Smooth muscle cell (in vitro differentiated cells): Measurements from ENCODE around the gene DGKI. TPM values are rescaled to one million over a fixed set of nuclear protein-coding genes. Genes with fewer than 3 reads are reported as not detected.
A peak's percentile ranks its signal among the peaks of the same experiment; 100 is the strongest.

Experiments used
- DNase-seq: peaks from one replicate; lab custom pipeline; 2025; ENCODE audit not compliant: unreplicated experiment; lab: John Stamatoyannopoulos, UW
- H2AFZ ChIP-seq: fragments of 200-600 bp; sonication (generic); 2 replicates; pipeline ENCODE4 v1.6.0; 2016; ENCODE audit warnings: antibody characterized with exemption, low read depth, mild to moderate bottlenecking
- H3F3A ChIP-seq: fragments of 200-600 bp; sonication (generic); 2 replicates; pipeline ENCODE4 v1.6.0; 2017; ENCODE audit warnings: antibody characterized with exemption, low read depth
- H3K27ac ChIP-seq: fragments of 200-600 bp; sonication (generic); 2 replicates; pipeline ENCODE4 v1.5.1; 2016; ENCODE audit warnings: low read depth, mild to moderate bottlenecking
- H3K27me3 ChIP-seq: fragments of 200-600 bp; sonication (generic); 2 replicates; pipeline ENCODE4 v1.6.1; 2016; ENCODE audit warnings: low read depth, mild to moderate bottlenecking
- H3K36me3 ChIP-seq: fragments of 200-600 bp; sonication (generic); 2 replicates; pipeline ENCODE4 v1.5.1; 2016; ENCODE audit warnings: low read depth
- H3K4me1 ChIP-seq: fragments of 200-600 bp; sonication (generic); 2 replicates; pipeline ENCODE4 v1.5.1; 2016; ENCODE audit warnings: low read depth
- H3K4me2 ChIP-seq: fragments of 200-600 bp; sonication (generic); 2 replicates; pipeline ENCODE4 v1.6.0; 2016; ENCODE audit warnings: mild to moderate bottlenecking
- H3K4me3 ChIP-seq: fragments of 200-600 bp; sonication (generic); 2 replicates; pipeline ENCODE4 v1.5.1; 2016; ENCODE audit warnings: mild to moderate bottlenecking
- H3K79me2 ChIP-seq: fragments of 200-600 bp; sonication (generic); 2 replicates; pipeline ENCODE4 v1.6.0; 2016; ENCODE audit warnings: low read depth, mild to moderate bottlenecking
- H3K9ac ChIP-seq: fragments of 200-600 bp; sonication (generic); 2 replicates; pipeline ENCODE4 v1.6.0; 2016; ENCODE audit warnings: low read depth
- H3K9me3 ChIP-seq: fragments of 200-600 bp; sonication (generic); replicated peaks from 2 replicates; pipeline ENCODE4 v1.5.1; 2016; ENCODE audit warnings: low read depth
- H4K20me1 ChIP-seq: fragments of 200-600 bp; sonication (generic); 2 replicates; pipeline ENCODE4 v1.6.0; 2016; ENCODE audit warnings: low read depth
- CTCF ChIP-seq: fragments of 200-600 bp; sonication (generic); IDR thresholded peaks from 2 replicates; pipeline ENCODE4 v1.5.1; 2017; ENCODE audit warnings: borderline replicate concordance, mild to moderate bottlenecking, antibody characterized with exemption; ENCODE audit not compliant: insufficient read depth, poor library complexity, severe bottlenecking
- WGBS: methylation state at CpG from one replicate; pipeline ENCODE4 v1.1.7; 2016; ENCODE audit warnings: low lambda C conversion rate; 5-methylcytosine and 5-hydroxymethylcytosine counted together
- polyA plus RNA-seq: library from polyadenylated mRNA; unstranded; fragments of >200 nt; fragmentation: Nextera tagmentation; extraction: Ambion mirVana; gene quantifications from 2 replicates; pipeline ENCODE4 v1.2.1, GENCODE V29; 2016
- total RNA-seq: library from RNA; depleted of rRNA; stranded (reverse); fragments of >200 nt; gene quantifications from 2 replicates; pipeline ENCODE4 v1.2.3, GENCODE V29; 2014

DGKI gene
- total and polyA plus RNA-seq, 2 experiments from 2014 or later, result 2.5 to 6.2 TPM

- no peak for DNase-seq
- H3F3A ChIP-seq, result no peaks in the 10 kb centered on the region
- H2AFZ ChIP-seq, result no peak overlapping the region
These were observed 179.0 kb downstream of the DGKI start for GRCh38 chr7:137667633-137668387.

GRCh38 chr7:137664846-137665245, 181.9 kb downstream of the DGKI start:
- H2AFZ ChIP-seq, result no peak overlapping the region
- H3F3A ChIP-seq, result no peaks in the 10 kb centered on the region
- H3K79me2 ChIP-seq, result no peaks in the 10 kb centered on the region
- H3K9ac ChIP-seq, result no peak overlapping the region
- no peaks in the 10 kb centered on the region for H3K27me3 ChIP-seq
- no peak for DNase-seq
- no peak overlapping the region for H3K4me3 ChIP-seq
- TF ChIP-seq CTCF, result no peak
- peaks cover 3% of the 10 kb centered on the region for H3K4me1 ChIP-seq
- H3K9me3 ChIP-seq, result no peaks in the 10 kb centered on the region
- H3K27ac ChIP-seq, result no peak overlapping the region
- no peaks in the 10 kb centered on the region for H3K36me3 ChIP-seq
- H4K20me1 ChIP-seq, result no peaks in the 10 kb centered on the region
- 50% methylated on average over 4 of the region's 4 CpGs for WGBS
- no peak overlapping the region for H3K4me2 ChIP-seq

More at GRCh38 chr7:137667633-137668387, 179.0 kb downstream of the DGKI start:
- Histone ChIP-seq H4K20me1 (no peaks in the 10 kb centered on the region), H3K4me3 (no peak overlapping the region), H3K9me3 (no peaks in the 10 kb centered on the region), H3K4me2 (peak overlapping the region; percentile 30), H3K27me3 (no peaks in the 10 kb centered on the region), H3K79me2 (no peaks in the 10 kb centered on the region), H3K4me1 (peaks cover 3% of the 10 kb centered on the region), H3K9ac (peak overlapping the region; percentile 28), H3K36me3 (no peaks in the 10 kb centered on the region), H3K27ac (peak overlapping the region; percentile 51)
- WGBS, result 52% methylated on average over 5 of the region's 5 CpGs
- no peak for TF ChIP-seq CTCF

GRCh38 chr7:137661634-137662033, 185.1 kb downstream of the DGKI start:
- Histone ChIP-seq H4K20me1 (no peaks in the 10 kb centered on the region), H3F3A (no peaks in the 10 kb centered on the region), H3K9me3 (no peaks in the 10 kb centered on the region), H3K36me3 (no peaks in the 10 kb centered on the region), H3K4me2 (no peak overlapping the region), H2AFZ (no peak overlapping the region), H3K79me2 (no peaks in the 10 kb centered on the region), H3K4me1 (peaks cover 18% of the 10 kb centered on the region), H3K27me3 (no peaks in the 10 kb centered on the region), H3K9ac (no peak overlapping the region), H3K4me3 (no peak overlapping the region), H3K27ac (no peak overlapping the region)
- no peak for TF ChIP-seq CTCF
- 83% methylated on average over 4 of the region's 4 CpGs for WGBS
- DNase-seq, result no peak
